Measurements from ENCODE around the gene MAP2K2.

MAP2K2 gene

GRCh38 chr19:4097501-4097900 is 26.4 kb downstream of the MAP2K2 start:
- no peak for TF ChIP-seq CTCF (IDR thresholded peaks at IDR 0.05; ENCODE audit: insufficient read depth, low read depth, low read length, missing control alignments)
- no peak for DNase-seq (ENCODE audit: low read depth)
- H3K4me3 ChIP-seq (ENCODE audit: low read depth, low read length), result no peak overlapping the region

- no peak for TF ChIP-seq CTCF (IDR thresholded peaks at IDR 0.05; ENCODE audit: insufficient read depth, low read depth, low read length, missing control alignments)
- H3K4me3 ChIP-seq (ENCODE audit: low read depth, low read length), result no peak overlapping the region
- DNase-seq (ENCODE audit: low read depth), result no peak
These were observed 27.7 kb downstream of the MAP2K2 start for GRCh38 chr19:4096049-4096892.

GRCh38 chr19:4095488-4095844 is 28.5 kb downstream of the MAP2K2 start:
- TF ChIP-seq CTCF (IDR thresholded peaks at IDR 0.05; ENCODE audit: insufficient read depth, low read depth, low read length, missing control alignments), result no peak
- no peak overlapping the region for H3K4me3 ChIP-seq (ENCODE audit: low read depth, low read length)
- no peak for DNase-seq (ENCODE audit: low read depth)

- no peak for DNase-seq (ENCODE audit: low read depth)
- no peak overlapping the region for H3K4me3 ChIP-seq (ENCODE audit: low read depth, low read length)
- TF ChIP-seq CTCF (IDR thresholded peaks at IDR 0.05; ENCODE audit: insufficient read depth, low read depth, low read length, missing control alignments), result no peak
These were observed 29.0 kb downstream of the MAP2K2 start for GRCh38 chr19:4094761-4095487.

- no peak overlapping the region for H3K4me3 ChIP-seq (ENCODE audit: low read depth, low read length)
- TF ChIP-seq CTCF (IDR thresholded peaks at IDR 0.05; ENCODE audit: insufficient read depth, low read depth, low read length, missing control alignments), result no peak
- DNase-seq (ENCODE audit: low read depth), result no peak
These were observed 29.6 kb downstream of the MAP2K2 start for GRCh38 chr19:4094291-4094690.

- no peak overlapping the region for H3K4me3 ChIP-seq (ENCODE audit: low read depth, low read length)
- TF ChIP-seq CTCF (IDR thresholded peaks at IDR 0.05; ENCODE audit: insufficient read depth, low read depth, low read length, missing control alignments), result no peak
- DNase-seq (ENCODE audit: low read depth), result no peak
These were observed 30.2 kb downstream of the MAP2K2 start for GRCh38 chr19:4093643-4094175.
